HepG2 (cell line): Measurements from ENCODE around the gene ANAPC2. TPM values are rescaled to one million over a fixed set of nuclear protein-coding genes. Genes with fewer than 3 reads are reported as not detected.

Experiments used
- CENPX ChIP-seq: sonication (generic); formaldehyde crosslinking; IDR thresholded peaks from 2 replicates; pipeline ENCODE4 v1.9.0; 2021; ENCODE audit warnings: mild to moderate bottlenecking, missing genetic modification reagents, moderate library complexity
- CHCHD3 ChIP-seq: sonication (generic); formaldehyde crosslinking; IDR thresholded peaks from 2 replicates; pipeline ENCODE4 v1.8.0; 2022; ENCODE audit warnings: mild to moderate bottlenecking, missing genetic modification reagents, moderate library complexity
- FOXC1 ChIP-seq: sonication (generic); formaldehyde crosslinking; IDR thresholded peaks from 2 replicates; pipeline ENCODE4 v1.8.0; 2022; ENCODE audit warnings: mild to moderate bottlenecking, missing genetic modification reagents, borderline replicate concordance
- KAT8 ChIP-seq: IDR thresholded peaks from 2 replicates; pipeline ENCODE4 v1.6.1; 2016; ENCODE audit warnings: missing genetic modification reagents, missing compliant biosample characterization
- KDM3A ChIP-seq: IDR thresholded peaks from 2 replicates; pipeline ENCODE4 v1.6.1; 2018; ENCODE audit warnings: low read depth, missing compliant biosample characterization
- PPARG ChIP-seq: conservative IDR thresholded peaks from 2 replicates; pipeline ENCODE4 v1.6.1; 2016; ENCODE audit warnings: missing biosample characterization, missing genetic modification reagents
- RBFOX2 ChIP-seq: fragments of 200-400 bp; formaldehyde crosslinking; IDR thresholded peaks from 2 replicates; pipeline ENCODE4 v1.6.1; 2017; ENCODE audit warnings: low read depth, mild to moderate bottlenecking, low read length
- SOX13 ChIP-seq, 3 experiments: fragments of 450-650 bp in 1 of 3; sonication (generic) in 1 of 3; formaldehyde crosslinking in 1 of 3; IDR thresholded peaks in 2 of 3; conservative IDR thresholded peaks in 1 of 3; 2 replicates each; pipeline versions ENCODE4 v1.5.0 to v1.6.1; 2016 to 2020; ENCODE audit warnings: antibody characterized with exemption in 1 of 3, mild to moderate bottlenecking in 1 of 3, missing compliant biosample characterization in 1 of 3, missing genetic modification reagents in 1 of 3, moderate library complexity in 1 of 3
- TFDP1 ChIP-seq: IDR thresholded peaks from 2 replicates; pipeline ENCODE4 v1.6.1; 2016; ENCODE audit warnings: missing compliant biosample characterization, missing genetic modification reagents, borderline replicate concordance
- THYN1 ChIP-seq: sonication (generic); formaldehyde crosslinking; IDR thresholded peaks from 2 replicates; pipeline ENCODE4 v1.8.1; 2023; ENCODE audit warnings: low read depth, mild to moderate bottlenecking, moderate library complexity, missing genetic modification reagents, borderline replicate concordance
- ZBTB4 ChIP-seq: sonication (generic); formaldehyde crosslinking; IDR thresholded peaks from 2 replicates; pipeline ENCODE4 v1.4.0; 2020; ENCODE audit warnings: missing genetic modification reagents, mild to moderate bottlenecking, borderline replicate concordance
- ZNF317 ChIP-seq: sonication (generic); formaldehyde crosslinking; IDR thresholded peaks from 2 replicates; pipeline ENCODE4 v1.5.0; 2020; ENCODE audit warnings: mild to moderate bottlenecking, missing genetic modification reagents
- ZNF558 ChIP-seq: sonication (generic); formaldehyde crosslinking; IDR thresholded peaks from 2 replicates; pipeline ENCODE4 v1.9.0; 2022; ENCODE audit warnings: mild to moderate bottlenecking, missing genetic modification reagents, borderline replicate concordance
- ZNF687 ChIP-seq: sonication (generic); formaldehyde crosslinking; IDR thresholded peaks from 2 replicates; pipeline ENCODE4 v1.5.1; 2020; ENCODE audit warnings: mild to moderate bottlenecking, missing genetic modification reagents, moderate library complexity
- polyA plus RNA-seq, 8 experiments: library from polyadenylated mRNA; depleted of rRNA in 3 of 8; stranded (reverse) in 7 of 8; unstranded in 1 of 8; fragments of >200 nt; fragmentation: Illumina TruSeq in 4 of 8; extraction: Trizol in 4 of 8; gene quantifications; 2 replicates each; pipeline versions ENCODE4 v1.2.1 to v1.2.3, GENCODE V29; 2011 to 2016; ENCODE audit warnings: low read depth in 4 of 8, missing spikeins in 1 of 8, mixed read lengths in 1 of 8; ENCODE audit not compliant: insufficient read depth in 1 of 8
- total RNA-seq, 5 experiments: library from RNA; depleted of rRNA; stranded (reverse); fragments of >200 nt; fragmentation: Illumina TruSeq; extraction: Trizol; gene quantifications; 2 replicates each; pipeline ENCODE4 v1.2.3, GENCODE V29; 2016; ENCODE audit warnings: low read depth in 1 of 5
- TF ChIP-seq, protein P1 (sequence below): sonication (generic); formaldehyde crosslinking; IDR thresholded peaks from 2 replicates; pipeline ENCODE4 v1.4.0; 2020; ENCODE audit warnings: missing genetic modification reagents

ANAPC2 gene
- total and polyA plus RNA-seq, 2 of the 13 experiments (the other 11 are each of a cell fraction or from before 2014, with no cell fraction given) = 12.3 to 15.4 TPM

DNA sequence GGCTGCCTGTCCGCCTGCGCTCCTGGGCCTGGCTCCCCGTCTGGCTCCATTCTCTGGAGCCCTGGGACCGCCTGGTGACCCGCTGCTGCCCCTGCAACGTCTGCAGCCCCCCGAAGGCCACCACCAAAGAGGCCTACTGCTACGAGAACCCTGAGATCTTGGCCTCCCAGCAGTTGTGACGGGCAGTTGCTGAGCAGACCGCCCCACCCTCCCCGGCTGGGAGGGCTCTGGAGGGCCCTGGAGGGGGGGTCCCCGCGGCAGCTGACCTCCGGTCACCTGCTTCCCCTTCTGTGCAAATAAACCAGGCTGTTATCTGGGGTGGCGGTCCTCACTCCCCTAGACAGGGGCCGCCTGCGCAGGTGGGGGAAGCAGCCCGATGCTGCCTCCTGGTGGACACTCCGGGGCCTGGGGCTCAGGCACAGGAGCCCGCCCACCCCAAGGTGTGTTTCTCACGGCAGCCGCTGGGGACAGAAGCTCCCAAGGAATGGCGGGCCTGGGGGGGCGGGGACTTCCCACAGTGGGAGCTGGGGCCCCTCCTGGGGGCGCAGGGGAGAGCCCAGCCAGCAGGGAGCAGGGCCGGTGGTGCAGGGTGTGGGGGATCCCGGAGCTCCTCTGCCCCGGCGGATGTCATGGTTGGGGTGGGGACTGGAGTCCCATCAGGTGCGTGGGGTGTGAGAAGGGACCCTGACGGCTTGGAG lies 48.0 kb upstream of the ANAPC2 start (continued):
- peak; percentile 61 for TF ChIP-seq ZNF687 (CRISPR knock-in tag)
- peak; percentile 82 for TF ChIP-seq KAT8 (CRISPR knock-in tag)
- no peak for TF ChIP-seq THYN1 (CRISPR knock-in tag)
- peak; percentile 83 for TF ChIP-seq KDM3A (CRISPR knock-in tag)
- 0 out of 2 replicates have a peak, but pooled peaks have one; percentile 21 for TF ChIP-seq ZNF558 (CRISPR knock-in tag)
- peak; percentile 24; the same call in 1 of the 2 replicates for TF ChIP-seq SOX13 (IDR thresholded peaks at IDR 0.05)
- peak in 1 of 2 experiments; percentile 49; a peak in 2 of 4 replicates for TF ChIP-seq SOX13 (CRISPR knock-in tag; conservative IDR thresholded peaks at IDR 0.05 in 1 of 2, IDR thresholded peaks at IDR 0.05 in 1 of 2)
- TF ChIP-seq PPARG (CRISPR knock-in tag) = peak; percentile 42
- TF ChIP-seq, protein P1, sequence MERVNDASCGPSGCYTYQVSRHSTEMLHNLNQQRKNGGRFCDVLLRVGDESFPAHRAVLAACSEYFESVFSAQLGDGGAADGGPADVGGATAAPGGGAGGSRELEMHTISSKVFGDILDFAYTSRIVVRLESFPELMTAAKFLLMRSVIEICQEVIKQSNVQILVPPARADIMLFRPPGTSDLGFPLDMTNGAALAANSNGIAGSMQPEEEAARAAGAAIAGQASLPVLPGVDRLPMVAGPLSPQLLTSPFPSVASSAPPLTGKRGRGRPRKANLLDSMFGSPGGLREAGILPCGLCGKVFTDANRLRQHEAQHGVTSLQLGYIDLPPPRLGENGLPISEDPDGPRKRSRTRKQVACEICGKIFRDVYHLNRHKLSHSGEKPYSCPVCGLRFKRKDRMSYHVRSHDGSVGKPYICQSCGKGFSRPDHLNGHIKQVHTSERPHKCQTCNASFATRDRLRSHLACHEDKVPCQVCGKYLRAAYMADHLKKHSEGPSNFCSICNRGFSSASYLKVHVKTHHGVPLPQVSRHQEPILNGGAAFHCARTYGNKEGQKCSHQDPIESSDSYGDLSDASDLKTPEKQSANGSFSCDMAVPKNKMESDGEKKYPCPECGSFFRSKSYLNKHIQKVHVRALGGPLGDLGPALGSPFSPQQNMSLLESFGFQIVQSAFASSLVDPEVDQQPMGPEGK (CRISPR knock-in tag) = peak; percentile 99
- TF ChIP-seq ZBTB4 = 0 out of 2 replicates have a peak, but pooled peaks have one; percentile 18
- no peak for TF ChIP-seq CENPX (CRISPR knock-in tag)
- TF ChIP-seq FOXC1 = peak; percentile 76
- peak; percentile 55; the same call in 1 of the 2 replicates for TF ChIP-seq TFDP1
- TF ChIP-seq ZNF317 = peak; percentile 28; the same call in 1 of the 2 replicates
- peak; percentile 64; the same call in 1 of the 2 replicates for TF ChIP-seq RBFOX2
- TF ChIP-seq CHCHD3 = no peak
